ENCODE measurements around the gene JARID2.
"Not testable (repeated sequence)": the region's sequence is repeated elsewhere in the genome, so short reads cannot be mapped to it uniquely, and the experiment has no call there.

JARID2 gene

GRCh38 chr6:15290962-15291704 lies 45.3 kb downstream of the JARID2 start:
- FAIRE-seq, result no peak

- no peak for FAIRE-seq
These were observed 46.9 kb downstream of the JARID2 start for GRCh38 chr6:15292721-15293302.

- FAIRE-seq, result no peak
These were observed 47.8 kb downstream of the JARID2 start for GRCh38 chr6:15293674-15294073.

GRCh38 chr6:15294504-15294903 lies 48.6 kb downstream of the JARID2 start:
- FAIRE-seq, result no peak

- FAIRE-seq, result no peak
These were observed 50.4 kb downstream of the JARID2 start for GRCh38 chr6:15296249-15296648.

GRCh38 chr6:15296735-15297134 lies 50.9 kb downstream of the JARID2 start:
- FAIRE-seq, result no peak

- FAIRE-seq, result not testable (repeated sequence)
These were observed 51.3 kb downstream of the JARID2 start for GRCh38 chr6:15297167-15297566.

GRCh38 chr6:15297895-15298590 lies 52.2 kb downstream of the JARID2 start:
- no peak for FAIRE-seq

GRCh38 chr6:15299430-15300131 lies 53.7 kb downstream of the JARID2 start:
- no peak for FAIRE-seq

- no peak for FAIRE-seq
These were observed 55.5 kb downstream of the JARID2 start for GRCh38 chr6:15301179-15302006.

GRCh38 chr6:15303162-15303919 lies 57.5 kb downstream of the JARID2 start:
- no peak for FAIRE-seq

GRCh38 chr6:15303920-15304291 lies 58.0 kb downstream of the JARID2 start:
- no peak for FAIRE-seq

GRCh38 chr6:15304337-15305042 lies 58.6 kb downstream of the JARID2 start:
- no peak for FAIRE-seq

- no peak for FAIRE-seq
These were observed 59.6 kb downstream of the JARID2 start for GRCh38 chr6:15305496-15305895.

- FAIRE-seq, result no peak
These were observed 60.0 kb downstream of the JARID2 start for GRCh38 chr6:15305909-15306308.

- FAIRE-seq, result no peak
These were observed 62.8 kb downstream of the JARID2 start for GRCh38 chr6:15308435-15309213.

GRCh38 chr6:15309611-15310283 lies 63.9 kb downstream of the JARID2 start:
- no peak for FAIRE-seq

GRCh38 chr6:15310680-15311079 lies 64.8 kb downstream of the JARID2 start:
- no peak for FAIRE-seq

- no peak for FAIRE-seq
These were observed 66.6 kb downstream of the JARID2 start for GRCh38 chr6:15312500-15312899.

GRCh38 chr6:15313367-15313766 lies 67.5 kb downstream of the JARID2 start:
- FAIRE-seq, result no peak

Measured in G401.6 (cell line).